HL-60 (cell line): ENCODE results near the gene YARS1.
"Not testable (repeated sequence)": the region's sequence is repeated elsewhere in the genome, so short reads cannot be mapped to it uniquely, and the experiment has no call there.

ENCODE experiments used
- DNase-seq, 2 experiments: peaks; one replicate each; pipeline ENCODE4 v3.0.0-alpha.2; 2010 to 2020; ENCODE audit warnings: low read depth in 1 of 2, low spot score in 1 of 2
- H3K27ac ChIP-seq: fragments of 250-450 bp; sonication (Bioruptor Pico); replicated peaks from 2 replicates; pipeline ENCODE4 v1.5.1; 2020; ENCODE audit warnings: mild to moderate bottlenecking, moderate library complexity
- H3K27me3 ChIP-seq: fragments of 250-450 bp; sonication (Bioruptor Pico); 2 replicates; pipeline ENCODE4 v1.5.1; 2021; ENCODE audit warnings: mild to moderate bottlenecking, moderate library complexity; ENCODE audit not compliant: insufficient read depth, poor library complexity, severe bottlenecking
- H3K4me3 ChIP-seq: replicated peaks from 2 replicates; pipeline ENCODE4 v1.5.1; 2011; ENCODE audit warnings: mild to moderate bottlenecking, control low read depth, low read length; ENCODE audit not compliant: insufficient read depth
- GABPA ChIP-seq: IDR thresholded peaks from 2 replicates; pipeline ENCODE4 v1.6.1; 2012; ENCODE audit warnings: low read depth
- POLR2AphosphoS5 ChIP-seq: IDR thresholded peaks from 2 replicates; pipeline ENCODE4 v1.6.1; 2012; ENCODE audit warnings: low read depth
- SPI1 ChIP-seq: IDR thresholded peaks from 2 replicates; pipeline ENCODE4 v1.6.1; 2012; ENCODE audit warnings: low read depth, mild to moderate bottlenecking, borderline replicate concordance
- TF ChIP-seq, protein P1 (sequence below): IDR thresholded peaks from one replicate; pipeline ENCODE4 v1.5.1; 2011; ENCODE audit warnings: low read length, control low read depth, inconsistent platforms; ENCODE audit not compliant: insufficient read depth
- TF ChIP-seq, protein P2 (sequence below): IDR thresholded peaks from 2 replicates; pipeline ENCODE4 v1.6.1; 2012; ENCODE audit warnings: low read depth; ENCODE audit not compliant: insufficient replicate concordance

The YARS1 gene

DNA sequence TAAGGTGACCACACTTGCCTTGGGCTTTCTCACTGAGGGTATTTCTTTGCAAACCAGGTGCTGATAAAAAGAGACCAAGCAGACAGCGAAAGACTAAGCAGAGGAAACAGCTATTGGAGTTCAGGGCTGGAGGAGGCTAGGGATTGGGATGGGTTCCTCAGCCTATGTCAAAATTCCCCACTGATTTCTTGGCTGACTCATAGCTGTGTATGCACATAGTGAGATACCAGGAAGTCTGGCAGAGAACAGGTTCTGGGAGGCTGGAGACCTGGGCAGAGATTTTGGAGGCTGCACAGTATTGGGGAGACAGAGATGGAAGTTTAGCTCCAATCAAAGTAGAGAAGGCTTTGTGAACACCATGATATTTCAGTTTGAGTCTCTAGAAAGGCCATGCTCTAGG lies 25.3 kb downstream of the YARS1 start:
- TF ChIP-seq GABPA, result no peak
- TF ChIP-seq, protein P1, sequence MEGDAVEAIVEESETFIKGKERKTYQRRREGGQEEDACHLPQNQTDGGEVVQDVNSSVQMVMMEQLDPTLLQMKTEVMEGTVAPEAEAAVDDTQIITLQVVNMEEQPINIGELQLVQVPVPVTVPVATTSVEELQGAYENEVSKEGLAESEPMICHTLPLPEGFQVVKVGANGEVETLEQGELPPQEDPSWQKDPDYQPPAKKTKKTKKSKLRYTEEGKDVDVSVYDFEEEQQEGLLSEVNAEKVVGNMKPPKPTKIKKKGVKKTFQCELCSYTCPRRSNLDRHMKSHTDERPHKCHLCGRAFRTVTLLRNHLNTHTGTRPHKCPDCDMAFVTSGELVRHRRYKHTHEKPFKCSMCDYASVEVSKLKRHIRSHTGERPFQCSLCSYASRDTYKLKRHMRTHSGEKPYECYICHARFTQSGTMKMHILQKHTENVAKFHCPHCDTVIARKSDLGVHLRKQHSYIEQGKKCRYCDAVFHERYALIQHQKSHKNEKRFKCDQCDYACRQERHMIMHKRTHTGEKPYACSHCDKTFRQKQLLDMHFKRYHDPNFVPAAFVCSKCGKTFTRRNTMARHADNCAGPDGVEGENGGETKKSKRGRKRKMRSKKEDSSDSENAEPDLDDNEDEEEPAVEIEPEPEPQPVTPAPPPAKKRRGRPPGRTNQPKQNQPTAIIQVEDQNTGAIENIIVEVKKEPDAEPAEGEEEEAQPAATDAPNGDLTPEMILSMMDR, result no peak
- no peak for DNase-seq
- H3K27me3 ChIP-seq, result no peaks in the 10 kb centered on the region
- H3K27ac ChIP-seq, result no peak overlapping the region
- H3K4me3 ChIP-seq, result no peak overlapping the region

DNA sequence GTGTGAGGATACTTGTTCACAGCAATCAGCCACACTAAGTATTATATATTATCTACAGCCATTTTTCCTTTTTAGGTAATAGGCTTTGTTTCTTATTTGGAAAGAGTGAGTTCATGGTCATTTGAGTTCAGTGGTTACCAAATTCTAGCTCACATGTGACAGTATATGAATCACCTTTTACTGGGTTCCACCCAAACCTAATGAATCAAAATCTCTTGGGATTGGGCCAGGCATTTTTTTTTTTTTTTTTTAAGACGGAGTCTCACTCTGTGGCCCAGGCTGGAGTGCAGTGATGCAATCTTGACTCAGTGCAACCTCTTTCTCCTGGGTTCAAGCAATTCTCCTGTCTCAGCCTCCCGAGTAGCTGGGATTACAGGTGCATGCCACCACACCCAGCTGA lies 27.8 kb downstream of the YARS1 start:
- not testable (repeated sequence) for DNase-seq, H3K27ac ChIP-seq

DNA sequence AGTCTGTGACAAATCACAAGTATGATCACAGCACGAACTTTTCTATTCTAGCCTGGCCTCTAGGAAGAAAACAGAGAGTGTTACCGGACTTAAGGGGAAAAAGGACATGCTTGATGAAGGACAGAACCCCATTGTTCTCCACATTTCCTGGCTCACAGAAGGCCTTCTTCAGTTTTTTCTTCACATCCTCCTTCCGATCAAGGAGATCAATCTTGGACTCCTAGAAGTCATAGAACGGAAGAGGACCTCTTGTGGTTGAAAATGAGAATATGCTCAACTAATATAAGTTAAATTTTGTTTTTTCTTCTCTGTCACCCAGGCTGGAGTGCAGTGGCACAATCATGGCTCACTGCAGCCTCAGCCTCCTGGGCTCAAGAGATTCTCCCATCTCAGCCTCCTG lies 30.3 kb downstream of the YARS1 start:
- no peak overlapping the region for H3K4me3 ChIP-seq
- no peak for TF ChIP-seq POLR2AphosphoS5
- H3K27ac ChIP-seq, result no peak overlapping the region
- DNase-seq, result no peak
- H3K27me3 ChIP-seq, result no peaks in the 10 kb centered on the region

More for the DNA sequence above, 27.8 kb downstream of the YARS1 start:
- not testable (repeated sequence) for H3K27me3 ChIP-seq, H3K4me3 ChIP-seq

DNA sequence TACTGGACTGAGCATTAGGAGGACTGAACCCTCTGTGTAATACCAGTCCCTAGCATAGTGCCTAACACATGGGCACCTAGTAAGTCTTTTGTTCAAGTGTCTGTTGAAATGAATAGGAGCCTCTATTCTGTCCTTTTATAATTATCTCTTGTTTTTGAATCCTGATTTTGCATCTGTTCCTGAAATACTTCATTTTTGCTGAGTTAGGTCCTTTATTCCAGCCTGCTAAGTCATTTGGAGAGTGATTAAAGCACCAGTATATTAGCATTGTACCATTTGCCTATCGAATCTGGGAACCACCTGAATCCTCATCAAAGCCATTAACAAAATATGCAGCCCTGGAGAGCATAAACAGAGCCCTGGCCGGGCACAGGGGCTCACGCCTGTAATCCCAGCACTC lies 32.3 kb downstream of the YARS1 start:
- no peak overlapping the region for H3K4me3 ChIP-seq
- DNase-seq, result no peak
- TF ChIP-seq GABPA, result no peak
- no peak for TF ChIP-seq SPI1
- TF ChIP-seq, protein P1, result no peak
- TF ChIP-seq, protein P2, sequence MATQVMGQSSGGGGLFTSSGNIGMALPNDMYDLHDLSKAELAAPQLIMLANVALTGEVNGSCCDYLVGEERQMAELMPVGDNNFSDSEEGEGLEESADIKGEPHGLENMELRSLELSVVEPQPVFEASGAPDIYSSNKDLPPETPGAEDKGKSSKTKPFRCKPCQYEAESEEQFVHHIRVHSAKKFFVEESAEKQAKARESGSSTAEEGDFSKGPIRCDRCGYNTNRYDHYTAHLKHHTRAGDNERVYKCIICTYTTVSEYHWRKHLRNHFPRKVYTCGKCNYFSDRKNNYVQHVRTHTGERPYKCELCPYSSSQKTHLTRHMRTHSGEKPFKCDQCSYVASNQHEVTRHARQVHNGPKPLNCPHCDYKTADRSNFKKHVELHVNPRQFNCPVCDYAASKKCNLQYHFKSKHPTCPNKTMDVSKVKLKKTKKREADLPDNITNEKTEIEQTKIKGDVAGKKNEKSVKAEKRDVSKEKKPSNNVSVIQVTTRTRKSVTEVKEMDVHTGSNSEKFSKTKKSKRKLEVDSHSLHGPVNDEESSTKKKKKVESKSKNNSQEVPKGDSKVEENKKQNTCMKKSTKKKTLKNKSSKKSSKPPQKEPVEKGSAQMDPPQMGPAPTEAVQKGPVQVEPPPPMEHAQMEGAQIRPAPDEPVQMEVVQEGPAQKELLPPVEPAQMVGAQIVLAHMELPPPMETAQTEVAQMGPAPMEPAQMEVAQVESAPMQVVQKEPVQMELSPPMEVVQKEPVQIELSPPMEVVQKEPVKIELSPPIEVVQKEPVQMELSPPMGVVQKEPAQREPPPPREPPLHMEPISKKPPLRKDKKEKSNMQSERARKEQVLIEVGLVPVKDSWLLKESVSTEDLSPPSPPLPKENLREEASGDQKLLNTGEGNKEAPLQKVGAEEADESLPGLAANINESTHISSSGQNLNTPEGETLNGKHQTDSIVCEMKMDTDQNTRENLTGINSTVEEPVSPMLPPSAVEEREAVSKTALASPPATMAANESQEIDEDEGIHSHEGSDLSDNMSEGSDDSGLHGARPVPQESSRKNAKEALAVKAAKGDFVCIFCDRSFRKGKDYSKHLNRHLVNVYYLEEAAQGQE, result no peak
- TF ChIP-seq POLR2AphosphoS5, result no peak

DNA sequence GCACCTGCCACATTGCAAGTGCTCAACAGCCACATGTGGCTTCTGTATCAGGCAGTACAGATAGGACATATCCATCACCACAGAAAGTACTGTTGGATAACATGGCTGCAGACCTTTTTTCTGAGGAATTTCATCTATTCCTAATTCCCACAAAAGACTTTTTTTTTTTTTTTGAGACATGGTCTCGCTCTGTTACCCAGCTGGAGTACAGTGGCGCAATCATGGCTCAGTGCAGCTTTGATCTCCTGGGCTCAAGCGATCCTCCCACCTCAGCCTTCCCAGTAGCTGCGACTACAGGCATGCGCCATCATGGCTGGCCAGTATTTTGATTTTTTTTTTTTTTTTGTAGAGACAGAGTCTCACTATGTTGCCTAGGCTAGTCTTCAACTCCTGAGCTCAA lies 33.3 kb downstream of the YARS1 start:
- H3K27me3 ChIP-seq, result no peaks in the 10 kb centered on the region
- TF ChIP-seq SPI1, result no peak
- TF ChIP-seq, protein P1, result no peak
- TF ChIP-seq GABPA, result no peak
- TF ChIP-seq, protein P2, result no peak
- no peak for TF ChIP-seq POLR2AphosphoS5
- H3K4me3 ChIP-seq, result no peak overlapping the region
- DNase-seq, result no peak
- H3K27ac ChIP-seq, result no peak overlapping the region

More for the DNA sequence above, 32.3 kb downstream of the YARS1 start:
- Histone ChIP-seq H3K27me3 (no peaks in the 10 kb centered on the region), H3K27ac (no peak overlapping the region)
